ENCODE measurements around the gene C7orf57.

Gene C7orf57

DNA sequence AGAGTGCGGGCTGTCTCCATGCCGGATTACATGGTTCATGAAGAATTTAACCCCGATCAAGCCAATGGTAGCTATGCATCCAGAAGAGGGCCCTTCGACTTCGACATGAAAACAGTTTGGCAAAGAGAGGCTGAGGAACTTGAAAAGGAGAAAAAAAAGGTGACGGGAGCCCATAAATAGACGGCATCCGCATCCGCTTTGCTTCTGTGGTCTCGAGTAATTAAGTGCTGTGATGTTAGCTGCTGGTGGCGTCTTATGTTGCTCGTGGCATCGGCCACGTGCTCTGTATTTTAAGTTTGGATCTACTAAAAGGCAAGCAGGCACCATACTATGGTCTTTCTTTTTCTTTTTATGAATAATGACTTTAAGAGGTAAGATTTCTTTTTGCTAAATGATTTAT lies 11.1 kb downstream of the C7orf57 start:
- TF ChIP-seq, protein P1, sequence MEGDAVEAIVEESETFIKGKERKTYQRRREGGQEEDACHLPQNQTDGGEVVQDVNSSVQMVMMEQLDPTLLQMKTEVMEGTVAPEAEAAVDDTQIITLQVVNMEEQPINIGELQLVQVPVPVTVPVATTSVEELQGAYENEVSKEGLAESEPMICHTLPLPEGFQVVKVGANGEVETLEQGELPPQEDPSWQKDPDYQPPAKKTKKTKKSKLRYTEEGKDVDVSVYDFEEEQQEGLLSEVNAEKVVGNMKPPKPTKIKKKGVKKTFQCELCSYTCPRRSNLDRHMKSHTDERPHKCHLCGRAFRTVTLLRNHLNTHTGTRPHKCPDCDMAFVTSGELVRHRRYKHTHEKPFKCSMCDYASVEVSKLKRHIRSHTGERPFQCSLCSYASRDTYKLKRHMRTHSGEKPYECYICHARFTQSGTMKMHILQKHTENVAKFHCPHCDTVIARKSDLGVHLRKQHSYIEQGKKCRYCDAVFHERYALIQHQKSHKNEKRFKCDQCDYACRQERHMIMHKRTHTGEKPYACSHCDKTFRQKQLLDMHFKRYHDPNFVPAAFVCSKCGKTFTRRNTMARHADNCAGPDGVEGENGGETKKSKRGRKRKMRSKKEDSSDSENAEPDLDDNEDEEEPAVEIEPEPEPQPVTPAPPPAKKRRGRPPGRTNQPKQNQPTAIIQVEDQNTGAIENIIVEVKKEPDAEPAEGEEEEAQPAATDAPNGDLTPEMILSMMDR (conservative IDR thresholded peaks at IDR 0.05), result no peak
- H3K27ac ChIP-seq, result no peak overlapping the region

- TF ChIP-seq, protein P1 (conservative IDR thresholded peaks at IDR 0.05), result no peak
- no peak overlapping the region for H3K27ac ChIP-seq
These were observed 12.8 kb downstream of the C7orf57 start for GRCh38 chr7:48048113-48048512.

- TF ChIP-seq, protein P1 (conservative IDR thresholded peaks at IDR 0.05), result no peak
- no peak overlapping the region for H3K27ac ChIP-seq
These were observed 14.5 kb downstream of the C7orf57 start for GRCh38 chr7:48049850-48050249.

DNA sequence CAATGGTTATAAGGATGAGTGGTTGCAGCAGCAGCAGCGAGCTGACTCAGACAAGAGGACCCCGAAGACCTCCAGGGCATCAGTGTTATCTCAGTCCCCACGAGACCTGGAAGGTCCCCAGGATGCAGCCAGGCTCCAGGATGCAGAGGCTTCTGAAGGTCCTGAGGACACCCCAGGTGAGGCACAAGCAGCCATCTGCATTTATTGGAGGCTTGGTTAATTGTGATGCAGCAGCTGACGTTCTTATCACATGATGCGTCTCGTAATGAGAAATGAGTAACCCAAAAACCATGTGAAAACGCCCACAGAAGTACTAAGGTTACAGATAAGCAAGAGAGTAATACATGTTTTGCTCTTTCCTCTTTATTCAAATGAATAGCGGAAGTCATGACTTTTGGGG lies 17.4 kb downstream of the C7orf57 start:
- TF ChIP-seq, protein P1 (conservative IDR thresholded peaks at IDR 0.05), result no peak
- no peak overlapping the region for H3K27ac ChIP-seq

GRCh38 chr7:48053736-48054135 lies 18.4 kb downstream of the C7orf57 start:
- H3K27ac ChIP-seq, result no peak overlapping the region
- TF ChIP-seq, protein P1 (conservative IDR thresholded peaks at IDR 0.05), result no peak

- TF ChIP-seq, protein P1 (conservative IDR thresholded peaks at IDR 0.05), result no peak
- H3K27ac ChIP-seq, result no peak overlapping the region
These were observed 23.6 kb downstream of the C7orf57 start for GRCh38 chr7:48058990-48059389.

DNA sequence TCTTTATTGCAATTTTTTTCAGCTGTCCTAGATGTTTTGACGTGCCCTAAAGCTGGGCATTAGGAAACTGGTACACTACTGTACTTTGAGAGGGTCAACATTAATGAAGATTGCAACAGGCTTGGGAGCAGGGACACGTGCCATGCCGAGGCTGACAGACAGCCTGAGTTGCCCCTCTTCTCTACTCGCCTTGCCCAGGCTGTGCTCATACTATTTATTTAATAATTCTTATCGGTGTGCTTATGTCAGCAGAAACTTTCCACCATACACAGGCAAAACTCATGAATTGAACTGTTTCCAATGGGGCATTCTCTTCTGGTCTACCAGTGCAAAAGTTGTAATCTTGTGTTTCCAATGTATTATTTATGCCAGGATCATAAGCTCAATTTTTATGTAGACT lies 24.4 kb downstream of the C7orf57 start:
- no peak overlapping the region for H3K27ac ChIP-seq
- TF ChIP-seq, protein P1 (conservative IDR thresholded peaks at IDR 0.05), result no peak

- H3K27ac ChIP-seq, result no peak overlapping the region
- TF ChIP-seq, protein P1 (conservative IDR thresholded peaks at IDR 0.05), result no peak
These were observed 28.6 kb downstream of the C7orf57 start for GRCh38 chr7:48063985-48064384.
